OCI-LY1 (cell line): ENCODE measurements around the gene LDLRAD4.

Experiments used
- H2AFZ ChIP-seq: fragments of 200-600 bp; sonication (generic), shearing (Covaris generic); 2 replicates; pipeline ENCODE4 v1.6.0; 2014; ENCODE audit warnings: antibody characterized with exemption, mild to moderate bottlenecking, low read length
- H3F3A ChIP-seq: fragments of 200-600 bp; sonication (generic), shearing (Covaris generic); 2 replicates; pipeline ENCODE4 v1.6.0; 2014; ENCODE audit warnings: mild to moderate bottlenecking, antibody characterized with exemption, low read length, moderate library complexity; ENCODE audit not compliant: insufficient read depth
- H3K27ac ChIP-seq: fragments of 200-600 bp; sonication (generic); 2 replicates; pipeline ENCODE4 v1.5.1; 2014; ENCODE audit warnings: low read length, mixed run types, mild to moderate bottlenecking, low read depth; ENCODE audit not compliant: poor library complexity, severe bottlenecking
- H3K27me3 ChIP-seq: fragments of 200-600 bp; sonication (generic); 2 replicates; pipeline ENCODE4 v1.6.0; 2014; ENCODE audit warnings: antibody characterized with exemption, mild to moderate bottlenecking, low read length, moderate library complexity; ENCODE audit not compliant: insufficient read depth
- H3K36me3 ChIP-seq: fragments of 200-600 bp; sonication (generic); 2 replicates; pipeline ENCODE4 v1.6.1; 2014; ENCODE audit warnings: mild to moderate bottlenecking, antibody characterized with exemption, low read length, moderate library complexity, mixed read lengths; ENCODE audit not compliant: insufficient read depth
- H3K4me1 ChIP-seq: fragments of 200-600 bp; sonication (generic); 2 replicates; pipeline ENCODE4 v1.5.1; 2014; ENCODE audit warnings: mild to moderate bottlenecking, low read length, moderate library complexity; ENCODE audit not compliant: insufficient read depth, severe bottlenecking
- H3K4me2 ChIP-seq: fragments of 200-600 bp; sonication (generic), shearing (Covaris generic); 2 replicates; pipeline ENCODE4 v1.6.1; 2014; ENCODE audit warnings: low read length
- H3K4me3 ChIP-seq: fragments of 200-600 bp; sonication (generic); 2 replicates; pipeline ENCODE4 v1.5.1; 2014; ENCODE audit warnings: low read length, low read depth, mild to moderate bottlenecking, mixed read lengths; ENCODE audit not compliant: poor library complexity, severe bottlenecking
- H3K79me2 ChIP-seq: fragments of 200-600 bp; shearing (Covaris generic); 2 replicates; pipeline ENCODE4 v1.6.1; 2016; ENCODE audit warnings: mixed run types, low read length, mixed read lengths; ENCODE audit not compliant: insufficient read depth
- H3K9ac ChIP-seq: fragments of 200-600 bp; sonication (generic), shearing (Covaris generic); 2 replicates; pipeline ENCODE4 v1.6.1; 2014; ENCODE audit warnings: mild to moderate bottlenecking, low read length, mixed read lengths
- H3K9me2 ChIP-seq: fragments of 200-600 bp; sonication (generic), shearing (Covaris generic); 2 replicates; pipeline ENCODE4 v1.6.1; 2014; ENCODE audit warnings: low read depth, mild to moderate bottlenecking, low read length, mixed read lengths
- H3K9me3 ChIP-seq: fragments of 200-600 bp; shearing (Covaris generic); 2 replicates; pipeline ENCODE4 v1.6.1; 2014; ENCODE audit warnings: low read length, mixed read lengths
- H4K20me1 ChIP-seq: fragments of 200-600 bp; sonication (generic), shearing (Covaris generic); 2 replicates; pipeline ENCODE4 v1.6.0; 2016; ENCODE audit warnings: mild to moderate bottlenecking, low read length; ENCODE audit not compliant: insufficient read depth
- EZH2 ChIP-seq: fragments of 200-600 bp; sonication (generic), shearing (Covaris generic); IDR thresholded peaks from 2 replicates; pipeline ENCODE4 v1.8.0; 2017; ENCODE audit warnings: borderline replicate concordance, mixed run types, mild to moderate bottlenecking, antibody characterized with exemption, low read length, moderate library complexity, mixed read lengths
- TF ChIP-seq, protein P1 (sequence below): fragments of 200-600 bp; sonication (generic), shearing (Covaris generic); IDR thresholded peaks from 2 replicates; pipeline ENCODE4 v1.5.1; 2017; ENCODE audit warnings: mild to moderate bottlenecking, antibody characterized with exemption, low read length, moderate library complexity, mixed read lengths

LDLRAD4 gene

DNA sequence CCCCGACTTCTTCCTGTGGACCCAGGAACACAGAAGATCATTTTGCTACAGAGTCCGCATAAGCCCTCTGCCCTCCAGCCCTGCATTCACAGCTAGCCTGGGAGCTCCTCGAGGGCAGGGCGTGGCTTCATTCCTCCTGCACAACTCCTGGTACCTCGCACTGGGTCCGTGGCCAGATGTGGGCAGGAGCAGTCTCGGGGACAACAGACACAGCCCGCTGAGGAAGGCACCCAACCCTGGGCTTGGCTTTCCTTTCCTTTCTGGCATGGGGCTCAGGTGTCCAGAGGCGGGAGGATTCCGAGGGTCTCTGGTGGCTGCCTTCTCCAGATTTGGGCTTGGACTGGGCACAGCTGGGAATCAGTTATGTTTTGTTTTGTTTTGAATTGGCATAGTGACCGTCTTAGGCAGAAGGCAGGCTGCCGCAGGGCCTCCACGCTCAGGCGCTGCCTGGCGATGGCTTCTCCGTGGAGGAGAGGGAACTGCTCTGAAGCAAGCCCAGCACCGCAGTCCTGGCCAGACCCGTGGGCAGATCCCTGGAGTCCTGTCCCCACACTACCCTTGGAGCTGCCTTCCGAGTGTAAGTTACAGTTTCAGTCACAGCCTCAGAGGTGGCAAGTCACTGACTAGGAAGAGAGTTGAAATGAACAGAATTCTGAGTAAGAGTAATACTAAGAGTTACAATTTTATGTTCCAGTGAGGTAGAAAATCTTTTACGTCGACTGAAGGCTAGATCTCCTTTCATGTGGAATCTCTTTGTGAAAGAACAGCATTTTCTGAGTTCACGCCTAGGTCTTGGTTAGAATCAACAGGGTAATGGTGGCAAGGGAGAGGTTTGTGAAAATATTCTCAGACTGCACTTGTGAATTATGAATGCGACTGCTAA is 47.9 kb downstream of the LDLRAD4 start:
- Histone ChIP-seq H3K27ac (no peak overlapping the region), H3K79me2 (no peaks in the 10 kb centered on the region), H2AFZ (no peak overlapping the region), H3K4me3 (no peak overlapping the region), H3K36me3 (no peaks in the 10 kb centered on the region), H3K9ac (no peak overlapping the region), H3K9me2 (no peaks in the 10 kb centered on the region), H3K4me1 (no peaks in the 10 kb centered on the region), H3K27me3 (peaks cover 12% of the 10 kb centered on the region), H4K20me1 (no peaks in the 10 kb centered on the region), H3F3A (no peaks in the 10 kb centered on the region), H3K4me2 (no peak overlapping the region), H3K9me3 (no peaks in the 10 kb centered on the region)
- TF ChIP-seq EZH2 = no peak
- TF ChIP-seq, protein P1, sequence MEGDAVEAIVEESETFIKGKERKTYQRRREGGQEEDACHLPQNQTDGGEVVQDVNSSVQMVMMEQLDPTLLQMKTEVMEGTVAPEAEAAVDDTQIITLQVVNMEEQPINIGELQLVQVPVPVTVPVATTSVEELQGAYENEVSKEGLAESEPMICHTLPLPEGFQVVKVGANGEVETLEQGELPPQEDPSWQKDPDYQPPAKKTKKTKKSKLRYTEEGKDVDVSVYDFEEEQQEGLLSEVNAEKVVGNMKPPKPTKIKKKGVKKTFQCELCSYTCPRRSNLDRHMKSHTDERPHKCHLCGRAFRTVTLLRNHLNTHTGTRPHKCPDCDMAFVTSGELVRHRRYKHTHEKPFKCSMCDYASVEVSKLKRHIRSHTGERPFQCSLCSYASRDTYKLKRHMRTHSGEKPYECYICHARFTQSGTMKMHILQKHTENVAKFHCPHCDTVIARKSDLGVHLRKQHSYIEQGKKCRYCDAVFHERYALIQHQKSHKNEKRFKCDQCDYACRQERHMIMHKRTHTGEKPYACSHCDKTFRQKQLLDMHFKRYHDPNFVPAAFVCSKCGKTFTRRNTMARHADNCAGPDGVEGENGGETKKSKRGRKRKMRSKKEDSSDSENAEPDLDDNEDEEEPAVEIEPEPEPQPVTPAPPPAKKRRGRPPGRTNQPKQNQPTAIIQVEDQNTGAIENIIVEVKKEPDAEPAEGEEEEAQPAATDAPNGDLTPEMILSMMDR = no peak

DNA sequence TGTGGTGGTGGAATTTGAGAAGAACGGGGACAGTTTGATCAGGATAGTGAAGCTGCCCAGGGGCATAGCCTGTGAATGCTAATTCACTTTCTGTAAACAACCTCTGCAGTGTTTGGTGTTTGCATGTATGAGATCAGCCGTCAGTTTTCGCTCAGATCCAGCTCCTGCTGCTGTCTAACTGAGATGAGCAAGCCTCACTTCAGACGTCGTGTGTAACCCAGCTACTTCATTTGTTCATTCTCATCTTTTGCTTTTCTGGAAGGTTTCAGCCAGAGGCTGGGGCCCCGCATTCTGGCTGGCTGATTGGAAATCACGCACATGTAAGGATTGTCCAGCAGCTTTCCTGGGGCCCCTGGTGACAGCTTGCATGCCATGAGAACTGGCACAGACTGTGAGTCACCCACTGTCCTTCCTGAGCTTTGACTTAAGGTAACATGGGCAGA is 48.9 kb downstream of the LDLRAD4 start:
- Histone ChIP-seq H3K4me3 (no peak overlapping the region), H3K27ac (no peak overlapping the region), H3K9me2 (no peaks in the 10 kb centered on the region), H3K36me3 (no peaks in the 10 kb centered on the region), H3K4me1 (no peaks in the 10 kb centered on the region), H3K9ac (no peak overlapping the region), H3K9me3 (no peaks in the 10 kb centered on the region), H3K79me2 (no peaks in the 10 kb centered on the region), H3K4me2 (no peak overlapping the region), H3K27me3 (peaks cover 12% of the 10 kb centered on the region), H4K20me1 (no peaks in the 10 kb centered on the region), H2AFZ (no peak overlapping the region), H3F3A (no peaks in the 10 kb centered on the region)
- TF ChIP-seq, protein P1 = no peak

DNA sequence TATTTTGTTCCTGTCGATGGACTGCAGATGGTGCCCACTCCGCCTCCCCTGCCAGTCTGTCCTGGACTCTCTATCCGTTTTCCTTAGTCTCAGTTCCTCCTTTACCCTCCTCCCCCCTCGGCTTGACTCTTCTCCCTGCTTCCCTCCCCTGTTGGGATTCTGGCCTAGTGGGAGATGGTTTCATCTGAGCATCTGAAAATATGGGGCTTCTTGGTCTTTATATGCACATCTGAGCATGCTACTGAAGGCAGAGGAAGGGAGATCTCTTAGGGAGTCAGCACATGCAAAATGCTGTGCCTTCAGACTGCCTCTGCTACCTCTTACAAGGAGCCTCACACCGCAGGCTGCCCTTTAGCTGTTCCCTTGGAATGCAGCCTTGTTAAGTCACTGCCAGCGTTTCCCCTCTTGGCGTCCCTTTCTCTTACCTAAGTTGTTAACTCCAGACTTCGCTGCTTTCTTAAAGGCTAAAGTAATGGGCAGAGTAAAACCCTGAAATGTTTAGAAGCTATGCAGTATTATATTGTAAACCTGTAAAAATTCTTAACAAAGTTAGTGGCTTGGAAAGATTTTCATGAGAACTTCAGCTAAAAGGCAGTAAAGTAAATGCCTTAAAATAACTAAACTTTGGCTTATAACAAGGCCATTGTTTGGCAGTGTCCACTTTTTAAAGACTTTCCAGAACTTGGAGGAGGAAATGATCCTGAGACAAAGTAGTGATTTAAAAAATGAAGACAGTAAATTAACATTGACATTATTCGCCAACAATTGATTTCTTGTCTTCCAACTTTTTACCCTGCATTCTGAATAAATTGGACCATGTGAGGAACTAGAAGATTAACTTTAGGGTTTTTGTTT is 49.8 kb downstream of the LDLRAD4 start:
- TF ChIP-seq EZH2 = no peak
- TF ChIP-seq, protein P1 = no peak
- Histone ChIP-seq H3K4me2 (no peak overlapping the region), H3K36me3 (no peaks in the 10 kb centered on the region), H3K9me2 (no peaks in the 10 kb centered on the region), H3K4me3 (no peak overlapping the region), H2AFZ (no peak overlapping the region), H3K4me1 (no peaks in the 10 kb centered on the region), H3K27ac (no peak overlapping the region), H3F3A (no peaks in the 10 kb centered on the region), H3K9me3 (no peaks in the 10 kb centered on the region), H3K79me2 (no peaks in the 10 kb centered on the region), H3K27me3 (peaks cover 9% of the 10 kb centered on the region), H4K20me1 (no peaks in the 10 kb centered on the region), H3K9ac (no peak overlapping the region)
